HT-29 (cell line): ENCODE data around the gene TCAP. TPM values are rescaled to one million over a fixed set of nuclear protein-coding genes. Genes with fewer than 3 reads are reported as not detected.
A peak's percentile ranks its signal among the peaks of the same experiment; 100 is the strongest.

Experiments
- DNase-seq: peaks from one replicate; pipeline ENCODE4 v3.0.0-alpha.2; 2015; ENCODE audit warnings: low spot score
- total RNA-seq: library from RNA; depleted of rRNA; stranded (reverse); fragments of >200 nt; shearing (Covaris generic); gene quantifications from 2 replicates; pipeline ENCODE4 v1.2.3, GENCODE V29; 2014

TCAP gene
- total RNA-seq, 1 experiment from 2014 or later: 1.9 TPM

GRCh38 chr17:39628655-39629493 lies 36.3 kb upstream of the TCAP start:
- DNase-seq: no peak

- no peak for DNase-seq
Measured at GRCh38 chr17:39629494-39629880, 35.7 kb upstream of the TCAP start.

- no peak for DNase-seq
Measured at GRCh38 chr17:39629898-39630297, 35.3 kb upstream of the TCAP start.

GRCh38 chr17:39631403-39631802 lies 33.7 kb upstream of the TCAP start:
- DNase-seq: peak; percentile 57

GRCh38 chr17:39632153-39632941 lies 32.8 kb upstream of the TCAP start:
- DNase-seq: peak; percentile 78

- DNase-seq: no peak
Measured at GRCh38 chr17:39633570-39634183, 31.5 kb upstream of the TCAP start.

- peak; percentile 76 for DNase-seq
Measured at GRCh38 chr17:39634384-39634871, 30.7 kb upstream of the TCAP start.

- DNase-seq: no peak
Measured at GRCh38 chr17:39635614-39636176, 29.5 kb upstream of the TCAP start.

- no peak for DNase-seq
Measured at GRCh38 chr17:39636587-39636926, 28.6 kb upstream of the TCAP start.

GRCh38 chr17:39636927-39637736 lies 28.0 kb upstream of the TCAP start, which contains the start of gene STARD3:
Gene STARD3 (plus strand): TSS chr17:39637144. CDS start chr17:39653532, 16,388 bp downstream.
- peak; percentile 82 for DNase-seq

GRCh38 chr17:39638317-39638716 lies 26.8 kb upstream of the TCAP start:
- no peak for DNase-seq

- no peak for DNase-seq
Measured at GRCh38 chr17:39639043-39639442, 26.1 kb upstream of the TCAP start.

GRCh38 chr17:39639566-39640458 lies 25.3 kb upstream of the TCAP start:
- no peak for DNase-seq

- DNase-seq: no peak
Measured at GRCh38 chr17:39640591-39641031, 24.5 kb upstream of the TCAP start.

GRCh38 chr17:39641097-39641496 lies 24.1 kb upstream of the TCAP start:
- no peak for DNase-seq

- DNase-seq: no peak
Measured at GRCh38 chr17:39641883-39642282, 23.3 kb upstream of the TCAP start.

- DNase-seq: no peak
Measured at GRCh38 chr17:39642291-39643074, 22.7 kb upstream of the TCAP start.

GRCh38 chr17:39643271-39643670 lies 21.9 kb upstream of the TCAP start:
- DNase-seq: no peak

GRCh38 chr17:39647256-39647655 lies 17.9 kb upstream of the TCAP start:
- no peak for DNase-seq
